H1 (cell line): ENCODE results near the gene AVPR2. TPM values are rescaled to one million over a fixed set of nuclear protein-coding genes. Genes with fewer than 3 reads are reported as not detected.

ENCODE experiments used
- CTCF ChIA-PET: fragments of 300-600 bp; sonication (Branson Sonifier 250); formaldehyde crosslinking; loops from one replicate; lab custom pipeline; 2021; ENCODE audit not compliant: partially characterized antibody; lab: Charles Lee
- POLR2A ChIA-PET: fragments of 300-600 bp; sonication (Branson Sonifier 250); formaldehyde crosslinking; loops from one replicate; lab custom pipeline; 2021; ENCODE audit warnings: inconsistent platforms; ENCODE audit not compliant: partially characterized antibody; lab: Charles Lee
- DNase-seq, 2 experiments: peaks; one replicate each; pipeline versions ENCODE4 v3.0.0 to v3.0.0-alpha.2; 2010 to 2022; ENCODE audit warnings: low spot score in 2 of 2, low read depth in 1 of 2, mixed read lengths in 1 of 2
- FAIRE-seq: peaks from 2 replicates; lab custom pipeline; 2011; peaks lifted over from hg19 to GRCh38; lab: Jason Lieb, UNC
- H2AFZ ChIP-seq: 2 replicates; pipeline ENCODE4 v1.8.1; 2012; ENCODE audit warnings: low read length, inconsistent platforms
- H2AK5ac ChIP-seq: 2 replicates; pipeline ENCODE4 v1.6.1; 2013; ENCODE audit warnings: low read depth, low read length
- H2BK120ac ChIP-seq: replicated peaks from 2 replicates; pipeline ENCODE3; 2013; ENCODE audit warnings: low read depth, low read length, inconsistent platforms
- H2BK12ac ChIP-seq: 2 replicates; pipeline ENCODE4 v1.6.1; 2013; ENCODE audit warnings: low read depth, low read length
- H2BK15ac ChIP-seq: 2 replicates; pipeline ENCODE4 v1.6.1; 2013; ENCODE audit warnings: low read length
- H2BK20ac ChIP-seq: 2 replicates; pipeline ENCODE4 v1.6.1; 2013; ENCODE audit warnings: low read length
- H2BK5ac ChIP-seq: 2 replicates; pipeline ENCODE4 v1.6.1; 2013; ENCODE audit warnings: low read depth, low read length
- H3K14ac ChIP-seq: 2 replicates; pipeline ENCODE4 v1.6.1; 2013; ENCODE audit warnings: inconsistent platforms; ENCODE audit not compliant: insufficient read length
- H3K18ac ChIP-seq: 2 replicates; pipeline ENCODE4 v1.6.1; 2013; ENCODE audit warnings: low read length; ENCODE audit errors: extremely low read depth
- H3K23ac ChIP-seq: 2 replicates; pipeline ENCODE4 v1.6.1; 2013; ENCODE audit warnings: inconsistent platforms; ENCODE audit not compliant: insufficient read length
- H3K23me2 ChIP-seq: 2 replicates; pipeline ENCODE4 v1.6.1; 2013; ENCODE audit warnings: low read depth, low read length
- H3K27ac ChIP-seq: 2 replicates; pipeline ENCODE4 v1.6.1; 2011; ENCODE audit warnings: low read depth, low read length, inconsistent platforms
- H3K27me3 ChIP-seq, 4 experiments: replicated peaks in 1 of 4; 1 replicate in 1 of 4; 2 replicates in 3 of 4; pipeline versions ENCODE4 v1.6.1 to v1.8.1; 2011 to 2013; ENCODE audit warnings: low read length in 3 of 4, mild to moderate bottlenecking in 3 of 4, inconsistent platforms in 2 of 4, mixed read lengths in 2 of 4, moderate library complexity in 1 of 4; ENCODE audit not compliant: control insufficient read depth in 3 of 4, insufficient read depth in 3 of 4; ENCODE audit errors: extremely low read depth in 1 of 4
- H3K36me3 ChIP-seq, 4 experiments: 2 replicates each; pipeline versions ENCODE4 v1.6.1 to v1.8.1; 2011 to 2013; ENCODE audit warnings: mild to moderate bottlenecking in 4 of 4, low read length in 3 of 4, moderate library complexity in 2 of 4, control low read depth in 1 of 4, inconsistent platforms in 1 of 4; ENCODE audit not compliant: insufficient read depth in 4 of 4, control insufficient read depth in 2 of 4
- H3K4ac ChIP-seq: replicated peaks from 2 replicates; pipeline ENCODE3; 2013; ENCODE audit warnings: low read length, low read depth, mixed read lengths, inconsistent platforms; ENCODE audit not compliant: insufficient read length
- H3K4me1 ChIP-seq, 4 experiments: replicated peaks in 1 of 4; 1 replicate in 1 of 4; 2 replicates in 3 of 4; pipeline versions ENCODE4 v1.6.1 to v1.8.1; 2011 to 2013; ENCODE audit warnings: low read length in 3 of 4, inconsistent platforms in 2 of 4, mixed read lengths in 1 of 4; ENCODE audit not compliant: insufficient read depth in 4 of 4, control insufficient read depth in 3 of 4
- H3K4me2 ChIP-seq, 2 experiments: 2 replicates each; pipeline versions ENCODE4 v1.6.1 to v1.8.1; 2011 to 2013; ENCODE audit warnings: low read depth in 2 of 2, low read length in 2 of 2, control low read depth in 1 of 2, inconsistent platforms in 1 of 2, mild to moderate bottlenecking in 1 of 2; ENCODE audit not compliant: insufficient read depth in 1 of 2
- H3K4me3 ChIP-seq, 4 experiments: fragments of 200-600, 300-600 bp in 1 of 4; sonication (generic), shearing (Covaris generic), sonication (Bioruptor Twin) in 1 of 4; 2 replicates each; pipeline versions ENCODE4 v1.5.1 to v1.8.1; 2011 to 2016; ENCODE audit warnings: low read length in 4 of 4, low read depth in 3 of 4, control low read depth in 2 of 4, inconsistent platforms in 2 of 4, mild to moderate bottlenecking in 2 of 4, mixed read lengths in 1 of 4, moderate library complexity in 1 of 4; ENCODE audit not compliant: insufficient read depth in 2 of 4; ENCODE audit errors: extremely low read depth in 1 of 4
- H3K56ac ChIP-seq: replicated peaks from 2 replicates; pipeline ENCODE3; 2013; ENCODE audit warnings: low read depth, mild to moderate bottlenecking, mixed read lengths, low read length, inconsistent platforms; ENCODE audit not compliant: insufficient read length
- H3K79me1 ChIP-seq: 2 replicates; pipeline ENCODE4 v1.6.1; 2013; ENCODE audit warnings: low read depth, low read length, control low read depth
- H3K79me2 ChIP-seq, 2 experiments: 2 replicates each; pipeline versions ENCODE4 v1.6.1 to v1.8.1; 2012 to 2013; ENCODE audit warnings: low read length in 2 of 2, mild to moderate bottlenecking in 2 of 2, inconsistent platforms in 1 of 2; ENCODE audit not compliant: insufficient read depth in 2 of 2, control insufficient read depth in 1 of 2
- H3K9ac ChIP-seq, 4 experiments: replicated peaks in 1 of 4; 1 replicate in 1 of 4; 2 replicates in 3 of 4; pipeline versions ENCODE4 v1.6.1 to v1.8.1; 2011 to 2013; ENCODE audit warnings: low read depth in 3 of 4, low read length in 3 of 4, control low read depth in 2 of 4, mild to moderate bottlenecking in 2 of 4, moderate library complexity in 2 of 4, inconsistent platforms in 1 of 4; ENCODE audit errors: extremely low read depth in 1 of 4
- H3K9me3 ChIP-seq, 2 experiments: 2 replicates each; pipeline versions ENCODE4 v1.6.1 to v1.8.1; 2012 to 2013; ENCODE audit warnings: mild to moderate bottlenecking in 2 of 2, moderate library complexity in 2 of 2, control low read depth in 1 of 2, inconsistent platforms in 1 of 2, low read depth in 1 of 2, low read length in 1 of 2, mixed read lengths in 1 of 2; ENCODE audit not compliant: insufficient read depth in 2 of 2
- H4K20me1 ChIP-seq, 2 experiments: replicated peaks in 1 of 2; 2 replicates each; pipeline versions ENCODE3 to v1.8.1; 2011 to 2013; ENCODE audit warnings: inconsistent platforms in 2 of 2, low read length in 2 of 2, mild to moderate bottlenecking in 1 of 2; ENCODE audit not compliant: insufficient read depth in 2 of 2, control insufficient read depth in 1 of 2
- H4K5ac ChIP-seq: 2 replicates; pipeline ENCODE4 v1.6.1; 2013; ENCODE audit warnings: low read length, low read depth, mixed read lengths, inconsistent platforms; ENCODE audit not compliant: insufficient read length
- H4K8ac ChIP-seq: 2 replicates; pipeline ENCODE4 v1.8.0; 2013; ENCODE audit warnings: mild to moderate bottlenecking, moderate library complexity, low read length, inconsistent platforms; ENCODE audit not compliant: insufficient read depth; ENCODE audit errors: extremely low read depth
- H4K91ac ChIP-seq: replicated peaks from 2 replicates; pipeline ENCODE3; 2013; ENCODE audit warnings: low read length, mixed read lengths, inconsistent platforms; ENCODE audit not compliant: insufficient read length
- BRCA1 ChIP-seq: IDR thresholded peaks from 2 replicates; pipeline ENCODE4 v1.6.1; 2012; ENCODE audit warnings: low read depth, low read length, improper control_type of control experiment
- GTF2F1 ChIP-seq: IDR thresholded peaks from 2 replicates; pipeline ENCODE4 v1.6.1; 2012; ENCODE audit warnings: low read depth, low read length, improper control_type of control experiment, borderline replicate concordance
- SP2 ChIP-seq: IDR thresholded peaks from 2 replicates; pipeline ENCODE4 v1.6.1; 2012; ENCODE audit warnings: mild to moderate bottlenecking, low read length, inconsistent platforms
- SRF ChIP-seq: IDR thresholded peaks from 2 replicates; pipeline ENCODE4 v1.6.1; 2011; ENCODE audit warnings: mild to moderate bottlenecking, low read depth, low read length, moderate library complexity
- ZNF274 ChIP-seq: IDR thresholded peaks from 2 replicates; pipeline ENCODE4 v1.7.0; 2012; ENCODE audit warnings: low read length, borderline replicate concordance; ENCODE audit errors: extremely low read depth
- WGBS, 2 experiments: shearing (Covaris generic) in 1 of 2; methylation state at CpG; one replicate each; pipeline versions ENCODE4 v1.1.6 to v1.1.7; 2013 to 2015; ENCODE audit warnings: low lambda C conversion rate in 2 of 2, mixed read lengths in 2 of 2, inconsistent platforms in 1 of 2, low coverage in 1 of 2, missing lambda C conversion rate in 1 of 2; ENCODE audit not compliant: insufficient replicate concordance in 2 of 2, insufficient coverage in 1 of 2, insufficient read length in 1 of 2; ENCODE audit errors: extremely low coverage in 1 of 2, missing lambda C conversion rate in 1 of 2; 5-methylcytosine and 5-hydroxymethylcytosine counted together
- polyA plus RNA-seq, 7 experiments: library from polyadenylated mRNA; depleted of rRNA in 3 of 7; stranded (reverse) in 5 of 7; unstranded in 2 of 7; fragments of >200 nt in 5 of 7; fragments of 200-250 nt in 2 of 7; gene quantifications; 1 replicate in 5 of 7; 2 replicates in 1 of 7; 4 replicates in 1 of 7; pipeline versions ENCODE4 v1.2.1 to v1.2.3, GENCODE V29; 2011 to 2013; ENCODE audit warnings: missing spikeins in 2 of 7, mixed read lengths in 2 of 7
- total RNA-seq: library from RNA; stranded (reverse); fragmentation: NEBNext Ultra II Directional; extraction: Animal tissue kit (Norgen Biotek cat#: 25700); gene quantifications from 2 replicates; pipeline ENCODE4 v1.2.1, GENCODE V29; 2021

Gene AVPR2
- total and polyA plus RNA-seq, 2 of the 8 experiments (the other 6 are each of a cell fraction or from before 2014, with no cell fraction given) = 0.09 TPM; not detected in 1

DNA sequence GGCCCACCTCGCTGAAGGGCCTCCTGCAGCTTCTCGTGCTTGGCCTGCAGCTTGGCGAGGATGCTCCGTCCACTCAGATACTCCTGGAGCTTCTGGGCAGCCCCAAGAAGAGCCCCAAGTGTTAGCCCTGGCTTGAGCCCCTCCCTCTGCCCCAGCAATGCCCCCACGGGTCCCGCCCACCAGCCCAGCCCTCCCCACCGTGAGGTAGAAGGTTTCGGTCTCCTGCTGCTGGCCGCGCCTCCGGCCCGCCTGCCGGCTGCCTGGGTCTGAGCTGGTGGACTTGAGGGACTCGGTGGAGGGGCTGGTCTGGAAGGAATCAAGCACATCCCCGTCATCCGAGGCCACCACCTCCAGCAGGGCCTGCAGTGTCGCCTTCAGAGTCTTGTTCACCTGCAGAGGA is 8.7 kb downstream of the AVPR2 start:
- peaks cover 0 to 3% (median 0%) of the 10 kb centered on the region in 4 experiments; a peak in 1 of 7 replicates for H3K4me1 ChIP-seq
- H3K27ac ChIP-seq = no peak overlapping the region
- H2BK120ac ChIP-seq = no peak overlapping the region
- H3K79me1 ChIP-seq = no peaks in the 10 kb centered on the region
- FAIRE-seq (no peak), DNase-seq (no peak)
- H3K23ac ChIP-seq = no peak overlapping the region
- H3K79me2 ChIP-seq = no peaks in the 10 kb centered on the region
- no peak overlapping the region for H3K18ac ChIP-seq
- H3K4me2 ChIP-seq = no peak overlapping the region
- H3K9me3 ChIP-seq = no peaks in the 10 kb centered on the region
- no peak overlapping the region for H4K91ac ChIP-seq
- WGBS, 2 experiments = 87% methylated on average over 6 of the region's 17 CpGs; no CpG with 5 or more reads in 1 of the 2 experiments
- H3K4me3 ChIP-seq = no peak overlapping the region
- no peak overlapping the region for H2BK5ac ChIP-seq
- H4K8ac ChIP-seq = no peak overlapping the region
- no peak overlapping the region for H2AK5ac ChIP-seq
- H2BK12ac ChIP-seq = no peak overlapping the region
- H2AFZ ChIP-seq = no peak overlapping the region
- no peaks in the 10 kb centered on the region for H3K27me3 ChIP-seq
- no peak overlapping the region for H2BK15ac ChIP-seq
- no peak overlapping the region for H2BK20ac ChIP-seq
- no peak overlapping the region for H3K9ac ChIP-seq
- H4K5ac ChIP-seq = no peak overlapping the region
- H3K4ac ChIP-seq = no peak overlapping the region
- H3K14ac ChIP-seq = no peak overlapping the region
- CTCF ChIA-PET = interaction anchor here (1.0 to 5.7 kb wide), 3 partner anchors 10 to 53 kb away, joined by 3 to 65 read pairs (median 4); partner anchors contain the start of gene ARHGAP4
- H3K36me3 ChIP-seq = no peaks in the 10 kb centered on the region; a peak in 1 of 8 replicates
- no peaks in the 10 kb centered on the region for H4K20me1 ChIP-seq
- H3K56ac ChIP-seq = no peak overlapping the region
- no peaks in the 10 kb centered on the region for H3K23me2 ChIP-seq
- POLR2A ChIA-PET = no interaction called here
- no peak for TF ChIP-seq ZNF274
- no peak for TF ChIP-seq SRF
- no peak for TF ChIP-seq SP2
- no peak for TF ChIP-seq GTF2F1
- TF ChIP-seq BRCA1 = no peak
